NOMO-1 treated with DMSO at 0.1 percent for 48 hours (cell line): ENCODE results near the gene PRSS50.

Experiments
- DNase-seq: peaks from one replicate; lab custom pipeline; 2025; ENCODE audit not compliant: unreplicated experiment; lab: John Stamatoyannopoulos, UW

Gene PRSS50

GRCh38 chr3:46671541-46672348, 45.9 kb downstream of the PRSS50 start:
- DNase-seq: no peak

- no peak for DNase-seq
Observed at GRCh38 chr3:46670891-46671427, 46.7 kb downstream of the PRSS50 start.

DNA sequence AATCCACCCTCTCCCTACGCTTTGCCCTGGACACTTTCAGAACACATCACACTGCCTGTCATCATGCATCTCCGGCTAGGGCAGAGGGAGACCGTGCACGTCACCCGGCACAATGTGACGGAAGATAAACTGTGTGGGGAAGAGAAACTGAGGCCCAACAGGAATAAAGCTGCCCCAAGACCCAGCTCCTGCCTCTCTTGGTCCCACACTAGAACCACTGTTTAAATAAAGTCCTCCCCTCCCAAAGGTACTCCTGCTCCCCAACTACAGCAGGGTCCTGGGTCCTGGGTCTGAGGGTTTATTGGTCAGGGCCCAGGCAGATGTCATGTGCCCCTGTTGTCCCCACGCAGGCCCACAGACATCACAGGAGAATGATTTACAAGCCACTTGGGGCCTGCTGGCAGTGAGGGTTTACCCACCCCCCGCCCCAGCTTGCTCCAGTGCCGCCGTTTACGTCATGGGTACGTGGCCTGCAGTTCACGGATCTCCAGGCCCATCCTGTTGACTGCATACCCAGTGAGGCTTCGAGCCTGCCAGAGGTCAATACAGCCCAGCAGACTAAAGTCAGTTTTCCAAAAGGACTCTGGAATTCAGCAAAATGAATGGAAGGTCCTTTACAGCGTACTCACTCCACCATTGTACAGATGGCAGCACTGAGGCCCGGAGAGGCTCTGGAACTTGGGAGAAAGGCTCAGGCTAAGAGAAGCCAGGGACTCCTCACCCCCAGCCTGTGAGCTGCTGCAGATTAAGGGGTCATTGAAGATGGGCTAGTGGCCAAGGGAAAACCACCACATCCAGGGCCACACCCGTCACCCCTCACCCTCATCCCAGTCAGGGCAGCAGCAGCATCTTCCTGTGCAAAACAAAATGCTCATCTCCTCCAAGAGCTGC, 47.4 kb downstream of the PRSS50 start:
- no peak for DNase-seq

- DNase-seq: no peak
Observed at GRCh38 chr3:46669191-46669999, 48.3 kb downstream of the PRSS50 start.

DNA sequence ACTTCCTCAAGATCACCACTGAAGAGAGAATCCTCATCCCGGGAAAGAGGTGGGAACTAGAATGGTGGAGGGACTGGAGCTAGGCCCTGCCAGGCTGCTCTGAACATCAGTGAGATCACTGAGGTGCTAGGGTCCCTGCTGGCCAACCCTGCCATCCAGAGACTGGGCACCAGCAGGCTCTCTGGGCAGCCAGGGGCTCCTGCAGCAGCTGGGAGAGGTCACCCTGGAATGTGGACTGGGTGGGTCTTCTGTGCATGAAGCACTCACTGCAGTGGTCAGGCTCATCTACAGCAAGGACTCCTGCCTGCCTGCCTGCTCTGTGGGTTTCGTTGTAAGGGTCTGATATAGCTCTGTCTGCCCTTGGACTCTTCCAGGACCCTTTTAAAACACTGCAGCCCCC, 49.1 kb downstream of the PRSS50 start:
- DNase-seq: no peak

GRCh38 chr3:46668116-46668515, 49.6 kb downstream of the PRSS50 start:
- no peak for DNase-seq

DNA sequence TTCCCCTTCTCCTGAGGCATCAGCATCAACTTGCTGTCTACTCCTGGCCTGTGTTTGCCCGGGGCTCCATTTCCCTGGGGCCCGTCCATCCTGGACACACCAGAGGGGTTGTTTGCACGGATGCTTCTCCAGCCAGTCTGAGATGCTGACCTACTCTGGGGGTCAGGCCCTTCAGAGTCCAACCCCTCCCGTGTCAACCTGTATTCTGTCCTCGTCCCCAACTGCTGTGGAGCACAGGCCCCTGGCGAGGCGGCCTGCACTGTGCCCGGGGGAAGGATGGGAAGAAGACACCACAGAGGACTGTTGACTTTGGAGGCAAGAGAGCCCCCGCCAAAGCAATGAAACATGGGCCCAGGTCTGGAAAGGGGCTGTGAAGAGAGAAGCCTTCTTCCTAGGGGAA, 50.0 kb downstream of the PRSS50 start:
- no peak for DNase-seq

DNA sequence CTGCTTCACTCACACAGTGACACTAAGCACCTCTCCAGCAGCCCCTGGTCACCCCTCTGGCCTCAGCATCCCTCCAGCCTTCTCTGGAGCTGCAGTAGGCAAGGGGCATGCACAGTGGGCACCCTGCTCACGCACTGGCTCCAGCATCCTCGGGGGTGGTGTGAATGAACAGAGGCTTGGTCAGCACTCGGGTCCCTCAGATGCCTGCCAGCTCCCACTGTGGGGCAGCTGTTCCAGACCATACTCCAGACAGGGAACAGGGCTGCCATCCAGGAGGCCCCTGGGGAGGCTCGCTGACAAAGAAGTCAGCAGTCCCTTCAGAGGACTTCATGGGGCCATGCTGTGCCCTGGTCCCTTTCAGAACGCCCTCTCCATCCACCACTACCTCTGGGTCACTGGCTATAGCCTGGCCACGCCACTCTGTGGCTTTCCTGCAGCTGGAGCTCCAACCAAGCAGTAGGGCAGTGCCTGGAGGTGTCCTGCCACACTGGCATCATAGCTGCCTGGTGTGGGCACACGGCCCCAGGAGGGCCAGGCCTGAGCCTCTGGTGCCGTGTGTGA, 50.5 kb downstream of the PRSS50 start:
- no peak for DNase-seq

- DNase-seq: no peak
Observed at GRCh38 chr3:46666453-46666845, 51.2 kb downstream of the PRSS50 start.

GRCh38 chr3:46665763-46666452, 51.8 kb downstream of the PRSS50 start:
- no peak for DNase-seq

DNA sequence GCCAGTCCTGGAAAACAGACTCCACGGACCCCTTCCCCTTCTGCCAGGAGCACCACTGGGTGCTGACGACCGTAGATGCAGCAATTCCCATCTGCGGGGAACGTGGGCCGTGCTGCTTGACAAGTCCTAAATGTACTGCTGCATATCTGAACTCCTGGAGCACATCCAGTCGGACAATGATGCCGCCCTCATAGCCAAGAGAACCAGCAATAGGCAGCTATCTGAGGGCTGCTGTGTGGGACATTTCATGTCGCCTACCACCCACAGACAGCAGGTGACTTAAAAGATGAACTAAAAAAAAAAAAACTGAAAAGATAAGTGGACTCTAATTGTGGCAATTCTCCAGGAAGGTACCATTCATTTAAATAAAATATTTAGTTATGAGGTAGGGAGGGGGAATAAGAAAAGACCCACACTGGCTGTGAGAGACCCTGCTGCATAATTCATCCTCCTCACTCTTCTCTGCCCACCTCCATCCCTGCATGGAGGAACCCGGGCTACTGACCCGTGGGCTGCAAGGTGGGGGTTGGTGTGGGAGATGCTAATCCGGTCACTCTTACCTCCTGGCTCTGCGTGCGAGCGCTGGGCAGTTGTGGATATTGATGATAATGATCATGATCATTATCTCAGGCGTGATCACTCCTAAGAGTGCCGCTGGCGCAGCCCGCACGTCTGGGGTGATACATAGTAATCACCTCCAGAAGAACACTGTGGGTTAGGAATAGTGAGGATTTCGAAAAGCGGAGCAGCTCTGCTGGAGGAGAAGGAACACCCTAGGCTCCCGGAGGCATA, 52.5 kb downstream of the PRSS50 start:
- DNase-seq: no peak

DNA sequence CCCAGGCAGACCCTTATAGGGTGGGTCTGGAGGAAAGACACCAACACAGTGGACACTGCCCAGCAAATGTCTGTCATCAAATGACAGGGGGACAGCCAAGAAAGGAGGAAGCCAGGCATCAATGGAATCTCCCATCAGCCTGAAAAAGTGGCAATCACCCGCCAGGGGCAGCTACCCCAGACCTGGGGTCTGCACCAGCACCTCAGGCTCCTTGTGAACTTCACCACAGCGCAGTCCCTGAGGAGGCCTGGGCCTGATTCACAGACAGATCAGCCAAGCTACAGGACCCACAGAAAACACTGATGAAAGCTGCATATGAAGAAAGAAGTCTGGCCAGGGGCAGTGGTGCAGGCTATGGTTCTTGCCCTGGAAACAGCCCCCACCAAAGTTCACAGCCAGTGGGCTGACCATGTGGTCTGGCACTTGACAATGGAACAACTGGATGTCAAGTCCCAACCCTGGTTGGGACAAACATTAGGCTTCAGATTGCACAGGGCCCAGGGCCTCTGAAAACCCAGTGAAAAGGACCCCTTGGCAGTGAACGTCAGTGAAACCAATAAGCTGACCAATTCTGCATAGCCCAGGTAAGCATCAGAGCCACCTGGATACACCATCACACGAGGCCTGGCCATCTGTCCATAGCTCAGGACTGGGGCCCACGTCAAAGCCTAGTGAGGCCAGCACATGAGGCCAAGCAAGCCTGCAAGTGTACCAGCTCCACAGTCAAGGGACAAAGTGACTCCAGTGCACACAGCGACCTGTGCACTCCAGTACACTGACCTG, 53.3 kb downstream of the PRSS50 start:
- no peak for DNase-seq

GRCh38 chr3:46663591-46664135, 54.0 kb downstream of the PRSS50 start:
- DNase-seq: no peak

DNA sequence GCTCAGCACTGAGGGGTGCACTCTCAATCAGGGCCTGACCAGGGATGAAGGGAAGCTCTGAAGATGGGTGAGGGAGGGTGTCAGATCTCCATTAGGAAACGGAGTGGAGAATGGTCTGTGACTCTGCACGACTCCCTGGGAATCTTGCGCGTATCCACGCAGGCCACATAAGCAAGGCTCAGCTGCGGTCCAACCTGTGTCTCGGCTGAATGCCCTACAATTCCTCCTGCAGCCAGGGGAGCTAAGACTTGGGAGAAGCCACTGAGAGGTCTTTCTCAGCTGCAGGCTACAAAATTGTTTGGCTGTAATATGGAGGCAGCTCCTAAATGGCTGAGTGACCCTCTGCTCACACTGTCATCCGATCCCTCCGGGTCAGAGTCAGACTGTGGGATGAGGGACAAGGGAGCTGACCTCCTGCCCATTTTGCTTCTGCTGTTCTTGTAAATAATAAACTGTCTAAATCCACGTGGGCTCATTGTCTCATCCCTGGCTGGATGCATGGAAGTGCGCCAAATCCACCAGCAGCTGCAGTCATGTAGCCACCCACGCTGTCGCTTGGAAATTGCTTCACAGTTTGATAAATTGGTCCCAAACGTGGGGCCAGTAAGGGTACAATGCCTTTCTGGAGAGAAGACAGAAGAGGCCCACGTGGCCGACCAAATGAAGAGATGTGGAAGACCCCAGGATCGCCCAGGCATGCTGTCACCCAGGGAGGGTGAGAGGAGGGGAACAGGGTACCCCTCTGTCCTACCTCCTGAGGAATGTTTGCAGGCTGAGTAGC, 54.7 kb downstream of the PRSS50 start:
- DNase-seq: no peak
